WERI-Rb-1 (cell line): ENCODE results near the gene BCR.

Source experiments
- DNase-seq: peaks from one replicate; pipeline ENCODE4 v3.0.0-alpha.2; 2020
- H3K27ac ChIP-seq: fragments of 250-450 bp; sonication (Bioruptor Pico); 2 replicates; pipeline ENCODE4 v1.5.1; 2020; ENCODE audit warnings: mild to moderate bottlenecking, moderate library complexity
- H3K27me3 ChIP-seq: fragments of 250-450 bp; sonication (Bioruptor Pico); 2 replicates; pipeline ENCODE4 v1.5.1; 2021; ENCODE audit warnings: mild to moderate bottlenecking, low read depth, moderate library complexity; ENCODE audit not compliant: insufficient read depth, severe bottlenecking
- H3K36me3 ChIP-seq: fragments of 250-450 bp; sonication (Bioruptor Pico); 2 replicates; pipeline ENCODE4 v1.5.1; 2020; ENCODE audit warnings: mild to moderate bottlenecking, moderate library complexity
- H3K4me3 ChIP-seq: 2 replicates; pipeline ENCODE4 v1.5.1; 2011; ENCODE audit warnings: low read depth, mild to moderate bottlenecking, control low read depth, low read length
- H3K9me3 ChIP-seq: fragments of 250-450 bp; sonication (Bioruptor Pico); 2 replicates; pipeline ENCODE4 v1.5.1; 2021; ENCODE audit warnings: mild to moderate bottlenecking, moderate library complexity; ENCODE audit not compliant: severe bottlenecking
- TF ChIP-seq, protein P1 (sequence below): IDR thresholded peaks from 2 replicates; pipeline ENCODE4 v1.5.1; 2011; ENCODE audit warnings: low read depth, mild to moderate bottlenecking, control low read depth, inconsistent platforms, low read length

Gene BCR

DNA sequence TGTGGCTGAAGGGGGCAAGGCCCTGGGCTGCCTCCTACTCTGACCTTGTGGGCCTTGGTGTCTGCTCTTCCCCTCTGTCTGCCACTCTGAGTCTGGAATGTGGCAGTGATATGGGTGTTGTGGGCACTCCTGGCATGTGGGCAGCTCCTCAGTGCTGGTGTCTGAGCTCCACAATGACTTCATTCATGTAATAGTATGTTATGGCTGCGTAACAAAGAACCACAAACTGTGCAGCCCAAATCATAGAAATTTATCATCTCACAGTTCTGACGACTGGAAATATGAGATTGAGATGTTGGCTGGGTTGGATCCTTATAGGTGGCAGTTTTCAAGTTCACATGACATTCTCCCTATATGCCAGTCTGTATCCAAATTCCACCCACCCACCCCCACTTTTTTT, 59.1 kb downstream of the BCR start:
- TF ChIP-seq, protein P1, sequence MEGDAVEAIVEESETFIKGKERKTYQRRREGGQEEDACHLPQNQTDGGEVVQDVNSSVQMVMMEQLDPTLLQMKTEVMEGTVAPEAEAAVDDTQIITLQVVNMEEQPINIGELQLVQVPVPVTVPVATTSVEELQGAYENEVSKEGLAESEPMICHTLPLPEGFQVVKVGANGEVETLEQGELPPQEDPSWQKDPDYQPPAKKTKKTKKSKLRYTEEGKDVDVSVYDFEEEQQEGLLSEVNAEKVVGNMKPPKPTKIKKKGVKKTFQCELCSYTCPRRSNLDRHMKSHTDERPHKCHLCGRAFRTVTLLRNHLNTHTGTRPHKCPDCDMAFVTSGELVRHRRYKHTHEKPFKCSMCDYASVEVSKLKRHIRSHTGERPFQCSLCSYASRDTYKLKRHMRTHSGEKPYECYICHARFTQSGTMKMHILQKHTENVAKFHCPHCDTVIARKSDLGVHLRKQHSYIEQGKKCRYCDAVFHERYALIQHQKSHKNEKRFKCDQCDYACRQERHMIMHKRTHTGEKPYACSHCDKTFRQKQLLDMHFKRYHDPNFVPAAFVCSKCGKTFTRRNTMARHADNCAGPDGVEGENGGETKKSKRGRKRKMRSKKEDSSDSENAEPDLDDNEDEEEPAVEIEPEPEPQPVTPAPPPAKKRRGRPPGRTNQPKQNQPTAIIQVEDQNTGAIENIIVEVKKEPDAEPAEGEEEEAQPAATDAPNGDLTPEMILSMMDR, result no peak
- Histone ChIP-seq H3K27ac (no peak overlapping the region), H3K27me3 (no peaks in the 10 kb centered on the region), H3K9me3 (no peaks in the 10 kb centered on the region), H3K4me3 (no peak overlapping the region), H3K36me3 (peaks cover 22% of the 10 kb centered on the region)
- no peak for DNase-seq

DNA sequence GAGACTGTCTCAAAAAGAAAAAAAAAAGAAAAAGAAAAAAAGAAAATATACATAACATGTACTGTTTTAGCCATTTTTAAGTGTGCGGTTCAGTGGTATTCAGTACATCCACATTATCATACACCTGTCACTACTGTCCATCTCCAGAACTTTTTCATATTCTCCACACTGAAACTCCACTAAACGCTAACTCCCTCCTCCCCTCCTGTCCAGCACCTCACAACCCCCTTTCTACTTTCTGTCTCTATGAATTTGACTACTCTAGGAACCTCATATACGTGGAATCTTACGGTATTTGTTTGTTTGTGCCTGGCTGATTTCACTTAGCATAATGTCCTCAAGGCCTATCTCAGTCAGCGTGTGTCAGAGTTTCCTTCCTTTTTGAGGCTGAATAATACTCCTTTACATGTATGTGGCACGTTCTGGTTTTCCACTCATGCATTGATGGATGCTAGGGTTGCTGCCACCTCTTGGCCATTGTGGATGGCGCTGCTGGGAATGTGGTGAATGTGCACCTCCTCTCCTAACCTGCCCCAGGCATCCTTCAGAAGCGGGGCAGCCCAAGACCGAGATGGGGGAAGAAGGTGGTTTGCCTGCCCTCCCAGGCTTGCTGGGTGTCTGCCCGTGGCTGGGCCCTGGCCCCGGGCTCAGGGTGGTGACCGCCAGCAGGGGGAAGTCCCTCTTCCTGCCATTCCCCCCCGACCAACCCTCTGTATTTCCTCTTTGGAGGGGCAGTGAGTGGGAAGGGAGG, 60.5 kb downstream of the BCR start:
- Histone ChIP-seq H3K4me3 (no peak overlapping the region), H3K27ac (no peak overlapping the region), H3K9me3 (no peaks in the 10 kb centered on the region), H3K36me3 (peaks cover 17% of the 10 kb centered on the region), H3K27me3 (no peaks in the 10 kb centered on the region)
- peak; percentile 48 for DNase-seq
- TF ChIP-seq, protein P1, result peak; percentile 73

DNA sequence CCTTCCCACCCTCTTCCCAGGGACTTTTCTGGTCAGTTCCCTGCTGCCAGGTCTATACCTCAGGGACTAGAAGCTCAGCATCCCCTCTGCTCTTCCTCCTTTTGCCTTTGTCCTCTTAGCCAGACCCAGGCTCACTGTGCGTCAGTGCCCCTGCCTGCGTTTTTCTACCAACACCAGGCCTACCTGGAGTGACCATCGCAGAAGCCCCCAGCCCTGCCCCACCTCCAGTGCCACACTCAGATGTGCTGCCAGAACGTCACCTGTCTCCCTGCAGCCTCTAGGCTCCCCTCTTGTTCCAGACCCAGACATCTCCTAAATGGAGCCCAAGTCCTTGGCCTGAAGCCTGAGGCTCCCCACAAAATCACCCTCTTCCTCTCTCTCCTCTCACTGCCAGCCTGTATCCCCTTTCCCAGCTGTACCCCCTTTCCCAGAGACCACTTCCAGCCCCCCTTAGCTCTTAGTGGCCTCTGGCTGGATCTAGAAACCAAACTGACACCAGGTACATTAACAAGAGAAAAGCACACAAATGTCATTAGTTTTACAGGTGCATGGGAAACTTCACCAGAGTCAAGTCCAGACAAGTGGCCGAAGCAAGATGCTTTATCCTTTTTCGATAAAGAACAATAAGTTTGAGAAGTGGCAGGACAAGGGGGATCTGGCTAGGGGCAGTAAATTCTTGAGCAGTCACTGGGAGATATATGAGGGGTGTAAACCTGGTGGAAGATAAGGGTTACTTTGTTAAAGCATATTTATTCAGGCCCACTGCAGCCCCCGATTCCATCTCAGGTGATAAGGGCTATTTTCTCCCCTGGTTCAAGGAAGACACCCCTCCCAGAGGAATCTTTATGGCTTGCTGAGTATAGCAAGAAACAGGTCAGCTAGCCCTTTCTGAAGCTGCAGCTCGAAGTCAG, 61.5 kb downstream of the BCR start:
- Histone ChIP-seq H3K4me3 (no peak overlapping the region), H3K27me3 (no peaks in the 10 kb centered on the region), H3K9me3 (no peaks in the 10 kb centered on the region), H3K27ac (no peak overlapping the region; the same call in 1 of the 2 replicates), H3K36me3 (peaks cover 15% of the 10 kb centered on the region)
- TF ChIP-seq, protein P1, result no peak
- DNase-seq, result no peak

DNA sequence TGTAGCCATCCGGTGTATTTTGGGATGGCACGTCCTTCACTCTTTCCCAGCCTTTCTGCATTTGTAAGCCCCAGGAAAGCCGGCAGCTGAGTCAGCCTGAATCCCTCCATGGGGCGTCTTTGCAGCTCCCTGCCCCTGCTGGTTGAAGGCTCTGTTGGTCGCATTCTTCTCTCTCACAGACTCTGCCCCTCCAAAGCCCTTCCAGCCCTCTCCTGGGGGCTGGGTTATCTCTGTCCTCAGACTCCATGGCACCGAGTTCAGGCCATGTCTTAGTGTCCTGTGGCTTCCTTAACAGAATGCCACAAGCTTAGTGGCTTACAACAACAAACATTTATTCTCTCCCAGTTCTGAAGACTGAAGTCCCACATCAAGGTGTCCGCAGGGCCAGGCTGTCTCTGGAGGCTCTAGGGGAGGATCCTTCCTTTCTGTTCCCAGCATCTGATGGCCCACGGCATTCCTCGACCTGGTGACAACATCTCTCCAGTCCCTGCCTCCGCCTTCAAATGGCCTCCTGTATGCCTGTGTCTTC, 62.2 kb downstream of the BCR start:
- Histone ChIP-seq H3K27ac (no peak overlapping the region; the same call in 1 of the 2 replicates), H3K4me3 (no peak overlapping the region), H3K9me3 (no peaks in the 10 kb centered on the region), H3K36me3 (peaks cover 13% of the 10 kb centered on the region), H3K27me3 (no peaks in the 10 kb centered on the region)
- TF ChIP-seq, protein P1, result no peak
- peak; percentile 40 for DNase-seq

DNA sequence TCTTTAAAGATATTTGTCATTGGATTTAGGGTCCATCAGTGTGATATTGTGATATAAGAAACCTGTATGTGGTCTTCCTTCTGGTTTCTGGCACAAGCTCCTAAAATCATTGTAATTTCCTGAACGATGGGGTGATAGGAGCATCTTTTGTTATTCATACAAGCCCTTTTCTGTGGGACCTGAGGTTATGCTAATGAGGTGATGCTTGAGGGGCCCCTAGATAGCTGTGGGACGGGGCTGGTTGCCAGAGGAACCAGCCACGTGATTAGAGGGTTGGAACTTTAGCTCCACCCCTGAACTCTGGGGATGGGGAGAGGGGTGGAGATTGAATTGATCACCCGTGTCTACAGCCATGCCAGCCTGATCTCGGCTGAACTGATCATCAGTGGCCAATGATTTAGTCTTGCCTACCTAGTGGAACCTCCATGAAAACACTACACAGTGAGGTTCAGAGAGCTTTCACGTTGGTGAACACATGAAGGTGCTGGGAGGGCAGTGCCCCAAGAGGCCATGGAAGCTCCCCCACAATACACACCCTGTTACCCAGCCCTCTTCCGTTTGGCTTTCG, 62.8 kb downstream of the BCR start:
- TF ChIP-seq, protein P1, result no peak
- no peaks in the 10 kb centered on the region for H3K9me3 ChIP-seq
- H3K36me3 ChIP-seq, result peaks cover 13% of the 10 kb centered on the region
- H3K27me3 ChIP-seq, result no peaks in the 10 kb centered on the region
- no peak overlapping the region for H3K4me3 ChIP-seq
- DNase-seq, result no peak
- no peak overlapping the region for H3K27ac ChIP-seq
